ENCODE measurements around the gene ANKRD34B.
"Not testable (repeated sequence)": the region's sequence is repeated elsewhere in the genome, so short reads cannot be mapped to it uniquely, and the experiment has no call there.

ANKRD34B gene

DNA sequence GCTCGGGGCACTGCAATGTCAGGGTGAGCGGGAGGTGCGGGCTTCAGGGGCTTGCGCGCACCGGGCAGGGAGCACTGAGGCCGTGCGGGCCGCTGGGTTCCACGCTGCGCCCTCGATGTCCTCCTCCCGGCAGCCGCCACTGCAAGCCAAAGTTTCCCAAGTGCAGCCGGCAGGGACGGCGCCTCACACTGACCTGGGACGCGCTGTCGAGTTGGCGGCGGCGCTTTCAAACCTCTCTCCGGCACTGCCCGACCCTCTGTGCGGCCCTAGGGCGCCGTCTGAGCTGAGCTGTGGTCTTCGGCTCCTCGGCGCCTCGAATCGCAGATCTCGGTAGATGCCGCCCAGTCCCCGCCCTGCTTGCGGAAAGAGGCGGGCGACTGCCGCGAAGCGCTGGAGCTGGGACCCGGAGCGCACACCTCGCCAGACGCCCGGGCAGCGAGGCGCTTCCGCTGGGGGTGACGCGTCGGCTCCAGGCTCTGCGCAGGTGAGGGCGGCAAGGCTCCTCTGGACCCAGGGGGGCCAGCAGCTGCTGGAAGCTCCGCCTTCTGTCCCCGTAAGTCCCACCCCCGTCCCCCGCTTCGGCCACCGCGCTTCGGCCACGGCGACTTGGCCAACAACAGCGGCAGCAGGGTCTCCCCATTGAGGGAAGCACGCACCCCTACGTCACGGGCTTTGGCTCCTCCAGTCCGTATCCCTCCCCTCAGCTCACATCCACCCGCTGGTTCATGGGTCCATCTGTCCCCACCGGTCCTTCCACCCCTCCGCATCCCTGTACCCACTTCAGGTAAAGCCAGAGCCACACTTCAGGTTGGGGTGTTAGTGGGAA lies at the start of gene ANKRD34B:
TSS of gene ANKRD34B (minus strand) at position 320 of the 826 bp plus-strand sequence. CDS start 10,261 bp downstream, outside the sequence.
- no peak for DNase-seq (ENCODE audit: low read depth, low spot score)

DNA sequence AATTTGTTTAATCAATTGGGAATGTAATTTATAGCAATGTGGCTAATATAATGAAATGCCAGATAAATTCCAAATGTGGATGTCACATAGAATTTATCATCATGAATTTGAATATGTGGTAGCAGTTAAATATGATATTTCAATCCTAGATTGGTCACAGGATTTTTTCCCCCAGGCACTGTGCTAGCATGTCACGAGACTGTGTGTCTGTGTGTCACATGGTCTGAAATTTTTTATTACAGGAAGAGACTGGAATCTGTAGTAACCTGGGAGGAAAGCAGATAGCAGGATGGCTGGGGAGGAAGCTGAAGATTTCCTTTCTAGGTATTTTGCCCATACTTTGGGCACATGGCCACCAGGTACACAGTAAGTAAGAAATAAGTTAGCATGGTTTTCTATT lies 49.0 kb upstream of the ANKRD34B start:
- DNase-seq (ENCODE audit: low read depth, low spot score) = no peak

DNA sequence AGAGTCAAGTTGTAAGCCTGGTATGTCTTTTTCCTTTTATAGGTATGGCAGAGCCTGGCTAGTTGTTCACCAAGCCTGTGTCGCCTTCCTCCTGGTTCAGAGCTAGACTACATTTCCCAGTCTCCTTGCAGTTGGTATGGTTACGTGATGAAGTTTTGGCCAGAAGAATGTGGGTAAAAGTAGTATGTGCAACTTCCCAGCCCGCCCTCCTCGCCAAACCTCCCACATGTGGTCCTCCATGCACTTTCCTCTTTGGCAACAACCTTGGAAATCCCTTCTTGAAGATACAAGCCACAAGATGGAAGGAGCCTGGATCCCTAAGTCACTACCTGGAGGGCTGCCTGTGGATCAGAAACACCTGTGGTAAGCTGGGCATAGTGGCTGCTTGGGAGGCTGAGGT lies 48.4 kb upstream of the ANKRD34B start:
- DNase-seq (ENCODE audit: low read depth, low spot score) = no peak

DNA sequence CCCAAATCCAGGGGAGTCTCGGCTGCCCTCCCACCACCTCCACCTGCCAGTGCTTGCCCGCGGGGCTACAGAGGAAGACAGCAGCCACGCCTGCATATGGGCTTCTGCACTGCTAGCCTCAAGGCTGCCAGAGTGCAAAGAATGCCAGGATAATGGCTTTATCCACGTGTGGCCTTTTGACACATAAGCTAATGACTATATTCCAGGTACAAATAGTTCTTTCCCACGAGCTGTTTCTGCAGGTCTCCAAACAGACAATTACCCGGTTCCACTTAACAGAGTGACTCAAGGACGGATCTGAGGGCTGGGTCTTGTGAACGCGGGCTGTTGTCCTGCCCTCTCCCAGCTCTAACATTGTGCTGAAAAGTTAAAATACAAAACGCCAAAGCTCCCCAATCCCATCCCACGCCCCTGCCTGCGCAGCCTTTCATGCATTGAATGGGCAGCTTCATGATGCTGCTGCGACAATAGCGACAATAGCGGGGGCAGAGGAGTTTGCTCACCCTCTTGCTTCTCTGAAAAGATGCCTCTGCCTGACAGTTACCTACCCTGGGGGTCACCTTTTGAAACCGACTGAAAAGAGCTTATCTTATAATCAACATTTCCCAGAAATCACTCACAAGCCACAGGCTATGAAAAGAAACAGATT lies 45.3 kb upstream of the ANKRD34B start:
- no peak for DNase-seq (ENCODE audit: low read depth, low spot score)

DNA sequence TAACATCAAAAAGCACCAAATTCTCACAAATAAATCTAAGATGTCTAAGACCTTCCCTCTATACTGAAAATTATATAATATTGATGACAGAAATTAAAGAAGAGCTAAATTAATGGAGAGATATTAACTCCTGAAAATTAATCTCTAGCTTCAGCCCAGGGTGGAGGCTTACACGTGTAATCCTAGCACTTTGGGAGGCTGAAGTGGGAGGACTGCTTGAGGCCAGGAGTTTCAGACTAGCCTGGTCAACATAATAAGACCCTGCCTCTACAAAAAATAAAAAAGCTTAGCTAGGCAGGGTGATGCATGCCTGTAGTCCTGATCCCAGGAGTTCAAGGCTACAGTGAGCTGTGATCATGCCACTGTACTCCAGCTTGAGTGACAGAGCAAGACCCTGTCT lies 39.6 kb upstream of the ANKRD34B start:
- no peak for DNase-seq (ENCODE audit: low read depth, low spot score)

DNA sequence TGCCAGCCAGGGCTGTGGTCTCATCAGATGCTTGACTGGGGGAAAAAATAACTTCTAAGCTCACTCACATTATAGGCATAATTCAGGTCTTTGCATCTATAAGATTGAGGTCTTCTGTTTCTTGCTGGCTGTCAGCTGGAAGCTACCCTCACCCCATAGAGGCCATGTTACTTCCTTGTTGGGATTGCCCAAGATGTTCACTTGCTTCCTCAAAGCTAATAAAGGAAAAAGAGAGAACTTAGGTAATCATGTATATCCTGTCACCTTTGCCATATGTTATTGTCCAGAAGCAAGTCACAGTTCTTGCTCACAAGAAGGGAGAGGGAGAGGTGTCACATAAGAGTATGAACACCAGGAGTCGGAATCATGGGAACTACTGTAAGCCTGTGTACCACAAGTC lies 38.7 kb upstream of the ANKRD34B start:
- no peak for DNase-seq (ENCODE audit: low read depth, low spot score)

DNA sequence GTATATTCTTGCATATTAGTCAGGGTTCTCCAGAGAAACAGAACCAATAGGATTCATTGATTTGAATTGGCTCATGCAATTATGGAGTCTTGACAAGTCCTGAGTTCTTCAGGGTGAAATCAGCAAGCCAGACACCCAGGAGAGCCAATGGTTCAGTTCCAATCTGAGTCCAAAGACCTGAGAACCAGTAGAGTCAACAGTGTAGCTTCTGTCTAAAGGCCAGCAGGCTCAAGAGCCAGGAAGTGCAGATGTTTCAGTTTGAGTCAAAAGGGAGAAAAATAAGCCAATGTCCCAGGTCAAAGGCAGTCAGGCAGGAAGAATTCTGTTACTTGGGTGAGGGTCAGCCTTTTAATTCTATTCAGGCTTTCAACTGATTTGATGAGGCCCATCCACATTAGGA lies 37.8 kb upstream of the ANKRD34B start:
- no peak for DNase-seq (ENCODE audit: low read depth, low spot score)

DNA sequence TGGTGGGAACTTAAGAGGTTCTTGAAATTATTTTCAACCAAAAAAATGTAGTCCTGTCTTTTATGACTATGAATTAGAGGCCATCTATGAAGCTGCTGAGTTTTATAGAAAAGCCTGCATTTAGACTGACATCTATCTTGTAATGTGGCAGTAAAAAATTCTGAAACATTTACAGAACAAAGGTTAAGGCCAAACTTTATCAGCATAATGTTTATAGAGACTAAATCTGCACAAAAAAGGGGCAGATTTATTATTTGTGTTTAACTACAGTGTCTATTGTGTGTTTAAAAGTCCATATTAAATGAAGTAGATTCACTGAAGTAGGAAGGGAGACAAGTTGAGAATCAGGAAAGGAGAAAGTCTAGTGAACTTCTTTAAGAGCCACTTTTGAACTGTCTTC lies 37.3 kb upstream of the ANKRD34B start:
- no peak for DNase-seq (ENCODE audit: low read depth, low spot score)

DNA sequence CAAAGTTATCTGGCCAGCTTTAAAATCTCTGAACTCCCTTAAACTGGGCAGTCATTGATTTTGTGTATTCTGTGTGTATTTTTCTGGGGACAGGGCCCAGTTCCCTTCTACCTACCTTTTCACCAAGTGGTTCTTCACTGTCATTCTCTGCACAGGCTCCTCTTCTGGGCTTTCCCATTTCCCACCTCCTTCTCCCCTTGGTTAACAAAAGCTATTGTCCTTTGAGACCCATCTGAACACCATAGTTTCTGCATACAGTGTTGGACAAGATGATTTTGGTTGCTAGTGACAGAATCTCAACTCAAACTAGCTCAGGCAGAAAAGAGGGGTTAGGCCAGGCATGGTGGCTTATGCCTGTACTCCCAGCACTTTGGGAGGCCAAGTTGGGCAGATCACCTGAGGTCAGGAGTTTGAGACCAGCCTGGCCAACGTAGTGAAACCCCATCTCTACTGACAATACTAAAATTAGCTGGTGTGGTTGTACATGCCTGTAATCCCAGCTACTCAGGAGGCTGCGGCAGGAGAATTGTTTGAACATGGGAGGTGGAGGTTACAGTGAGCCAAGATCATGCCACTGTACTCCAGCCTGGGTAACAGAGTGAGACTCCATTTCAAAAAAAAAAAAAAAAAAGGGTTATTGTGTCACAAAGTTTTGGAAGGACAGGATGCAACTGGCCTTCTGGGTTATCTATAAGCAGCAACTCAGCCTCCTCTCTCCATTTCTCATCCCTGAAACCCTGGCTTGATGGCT lies 31.0 kb upstream of the ANKRD34B start:
- no peak for DNase-seq (ENCODE audit: low read depth, low spot score)

DNA sequence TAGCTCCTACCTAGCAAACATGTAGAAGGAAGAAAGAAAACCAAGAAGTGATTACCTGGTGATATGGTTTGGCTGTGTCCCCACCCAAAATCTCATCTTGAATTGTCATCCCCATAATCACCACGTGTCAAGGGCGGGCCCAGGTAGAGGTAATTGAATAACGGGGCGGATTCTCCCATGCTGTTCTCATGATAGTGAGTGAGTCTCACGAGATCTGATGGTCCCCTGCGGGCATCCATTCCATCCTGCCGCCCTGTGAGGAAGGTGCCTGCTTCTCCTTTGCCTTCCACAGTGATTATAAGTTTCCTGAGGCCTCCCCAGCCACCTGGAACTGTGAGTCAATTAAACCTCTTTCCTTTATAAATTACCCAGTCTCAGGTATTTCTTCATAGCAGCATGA lies 27.4 kb upstream of the ANKRD34B start:
- no peak for DNase-seq (ENCODE audit: low read depth, low spot score)

DNA sequence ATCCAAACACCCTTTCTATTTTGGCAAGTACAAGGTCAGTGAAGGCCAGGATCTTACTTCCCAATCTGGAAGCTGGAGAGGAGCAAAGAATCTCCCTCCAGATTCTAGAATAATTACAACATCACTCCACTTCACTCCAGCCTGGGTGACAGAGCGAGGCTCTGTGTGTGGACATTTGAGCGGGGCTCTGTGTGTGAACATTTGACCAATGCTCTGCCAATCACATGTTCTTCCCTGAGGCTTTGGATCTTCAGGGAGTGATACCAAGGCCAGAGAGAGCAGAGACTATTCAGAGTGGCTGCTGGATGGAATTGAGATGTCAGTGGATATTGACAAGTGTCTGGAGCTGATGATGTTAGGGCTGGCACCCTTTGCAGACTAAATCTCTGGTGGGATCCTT lies 24.7 kb upstream of the ANKRD34B start:
- DNase-seq (ENCODE audit: low read depth, low spot score) = no peak

DNA sequence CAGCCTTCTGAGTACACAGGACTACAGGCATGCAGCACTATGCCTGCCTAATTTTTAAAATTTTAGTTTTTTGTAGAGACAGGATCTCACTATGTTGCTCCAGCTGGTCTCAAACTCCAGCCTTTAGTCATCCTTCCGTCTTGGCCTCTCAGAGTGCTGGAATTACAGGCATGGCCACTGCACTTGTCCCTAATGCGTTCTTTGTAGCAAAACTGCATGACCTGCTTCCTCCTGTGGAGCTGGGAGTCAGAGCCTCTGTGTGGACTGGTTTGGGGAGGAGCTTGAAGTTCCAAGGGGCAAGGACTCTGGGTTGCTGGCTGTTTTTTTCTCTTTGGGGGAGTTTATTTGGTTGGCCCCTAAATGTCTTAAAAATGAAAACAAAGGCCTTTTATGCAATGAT lies 22.7 kb upstream of the ANKRD34B start:
- no peak for DNase-seq (ENCODE audit: low read depth, low spot score)

DNA sequence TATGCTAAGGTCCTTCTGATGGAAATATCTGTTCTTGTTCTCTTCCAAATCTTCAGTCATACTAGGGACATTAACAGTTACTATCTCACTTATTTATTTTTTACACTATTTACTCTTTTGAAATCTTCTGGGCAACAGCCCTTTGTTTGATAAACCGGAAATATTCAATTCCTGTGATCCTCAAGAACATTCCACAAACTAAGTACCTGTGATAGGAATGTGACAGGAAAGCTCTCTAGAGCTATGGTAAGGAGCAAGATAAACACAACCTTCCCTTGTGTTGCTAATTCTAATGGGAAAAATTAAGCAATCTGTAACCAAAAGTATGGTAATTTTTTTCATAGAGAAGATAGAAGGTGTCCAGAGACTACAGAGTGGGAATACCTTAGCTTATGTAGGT lies 22.0 kb upstream of the ANKRD34B start:
- DNase-seq (ENCODE audit: low read depth, low spot score) = no peak

DNA sequence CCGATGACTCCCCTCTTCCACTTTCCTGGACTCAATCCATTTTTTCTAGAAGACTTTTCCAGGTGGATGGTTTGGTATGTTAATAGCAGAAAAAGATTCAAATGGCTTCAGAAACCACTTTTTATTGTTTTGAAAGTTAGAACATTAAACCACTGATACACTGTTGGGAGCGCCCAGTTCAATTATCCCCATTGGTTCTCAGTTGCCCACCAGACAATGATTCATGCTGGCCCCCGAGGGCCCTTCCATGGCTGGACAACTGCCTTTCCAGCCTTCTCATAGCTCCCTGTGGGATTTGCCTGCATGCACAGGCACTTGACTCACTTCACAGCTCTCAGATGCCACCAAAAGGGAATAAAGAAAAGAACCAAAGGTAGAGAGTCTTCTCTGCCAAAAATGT lies 21.3 kb upstream of the ANKRD34B start:
- DNase-seq (ENCODE audit: low read depth, low spot score) = no peak

DNA sequence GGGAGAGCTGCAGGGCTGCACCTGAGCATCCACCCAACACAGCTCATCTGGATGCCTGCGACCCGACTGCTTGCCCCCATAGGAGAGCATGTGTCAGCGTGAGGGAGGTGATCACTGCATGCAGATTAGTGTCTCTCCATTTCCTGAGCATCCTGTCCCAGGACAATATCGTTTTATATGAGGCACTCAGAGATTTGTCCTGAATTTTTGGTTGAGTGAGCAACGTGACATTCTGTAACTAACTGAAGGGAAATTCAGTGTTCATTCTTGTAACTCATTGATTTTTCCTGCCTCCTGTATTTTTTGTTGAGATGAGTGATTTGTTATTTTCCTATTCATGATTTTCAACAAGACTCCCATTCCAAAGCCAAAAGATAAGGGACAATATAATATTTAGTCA lies 20.7 kb upstream of the ANKRD34B start:
- DNase-seq (ENCODE audit: low read depth, low spot score) = no peak

DNA sequence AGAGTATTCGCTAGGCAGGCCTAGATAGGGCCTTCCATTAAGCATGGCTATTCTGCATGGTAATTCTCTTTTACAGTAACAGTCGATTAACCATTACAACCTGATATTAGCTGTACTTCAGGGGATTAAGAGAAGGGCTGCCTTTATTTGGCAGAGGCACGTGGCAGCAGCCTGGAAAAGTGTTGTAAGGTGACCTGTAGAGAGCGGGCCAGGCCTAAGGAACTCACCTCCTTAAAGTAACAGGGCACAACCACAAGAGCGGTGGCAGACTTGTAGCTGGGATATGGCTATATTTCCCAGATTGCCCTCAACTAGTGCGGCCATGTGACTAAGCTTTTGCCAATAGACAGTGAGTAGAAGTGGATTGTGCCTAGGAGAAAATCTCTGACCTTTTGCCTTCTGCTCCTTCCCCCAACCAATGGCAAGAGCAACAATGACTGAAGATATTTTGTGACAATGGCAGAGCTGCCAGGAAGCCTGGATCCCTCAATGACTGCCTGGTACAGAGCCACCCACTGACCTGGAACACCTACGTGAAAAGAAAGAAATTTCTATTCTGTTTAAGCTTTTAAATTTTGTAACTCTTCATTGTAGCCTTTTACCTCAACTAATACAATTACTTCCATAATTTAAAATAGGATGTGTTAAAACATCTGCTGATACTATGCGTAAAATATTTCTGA lies 18.9 kb upstream of the ANKRD34B start:
- DNase-seq (ENCODE audit: low read depth, low spot score) = no peak

DNA sequence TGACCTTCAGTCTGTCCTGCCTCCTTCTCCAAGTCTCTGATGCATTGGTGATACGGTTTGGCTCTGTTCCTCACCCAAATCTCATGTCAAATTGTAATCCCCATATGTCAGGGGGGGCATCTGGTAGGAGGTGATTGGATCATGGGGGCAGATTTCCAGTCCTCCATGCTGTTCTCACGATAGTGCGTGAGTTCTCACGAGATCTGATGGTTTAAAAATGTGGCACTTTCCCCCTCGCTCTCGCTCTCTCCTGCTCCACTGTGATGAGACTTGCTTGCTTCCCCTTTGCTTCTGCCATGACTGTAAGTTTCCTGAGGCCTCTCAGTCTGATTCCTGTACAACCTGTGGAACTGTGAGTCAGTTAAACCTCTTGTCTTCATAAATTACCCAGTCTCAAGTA lies 14.7 kb upstream of the ANKRD34B start:
- no peak for DNase-seq (ENCODE audit: low read depth, low spot score)

DNA sequence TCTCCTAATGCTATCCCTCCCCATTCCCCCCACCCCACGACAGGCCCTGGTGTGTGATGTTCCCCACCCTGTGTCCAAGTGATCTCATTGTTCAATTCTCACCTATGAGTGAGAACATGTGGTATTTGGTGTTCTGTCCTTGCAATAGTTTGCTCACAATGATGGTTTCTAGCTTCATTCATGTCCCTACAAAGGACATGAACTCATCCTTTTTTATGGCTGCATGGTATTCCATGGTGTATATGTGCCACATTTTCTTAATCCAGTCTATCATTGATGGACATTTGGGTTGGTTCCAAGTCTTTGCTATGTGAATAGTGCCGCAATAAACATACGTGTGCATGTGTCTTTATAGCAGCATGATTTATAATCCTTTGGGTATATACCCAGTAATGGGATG lies 10.2 kb upstream of the ANKRD34B start:
- DNase-seq (ENCODE audit: low read depth, low spot score) = not testable (repeated sequence)

DNA sequence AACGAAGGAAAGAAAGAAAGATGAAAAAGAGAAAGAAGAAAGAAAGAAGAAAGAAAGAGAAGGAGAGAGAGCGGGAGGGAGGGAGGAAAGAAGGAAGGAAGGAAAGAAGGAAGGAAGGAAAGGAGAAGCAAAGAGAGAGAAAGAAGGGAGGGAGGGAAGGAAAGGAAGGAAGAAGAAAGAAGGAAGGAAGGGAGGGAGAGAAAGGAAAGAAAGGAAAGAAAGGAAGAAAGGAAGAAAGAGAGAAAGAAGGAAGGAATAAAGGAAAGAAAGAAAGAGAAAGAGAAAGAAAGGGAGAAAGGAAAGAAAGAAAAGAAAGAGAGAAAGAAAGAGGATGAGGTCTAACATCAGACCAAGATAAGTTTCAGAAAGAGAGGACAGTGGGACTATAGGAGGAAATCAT lies 9.0 kb upstream of the ANKRD34B start:
- no peak for DNase-seq (ENCODE audit: low read depth, low spot score)

DNA sequence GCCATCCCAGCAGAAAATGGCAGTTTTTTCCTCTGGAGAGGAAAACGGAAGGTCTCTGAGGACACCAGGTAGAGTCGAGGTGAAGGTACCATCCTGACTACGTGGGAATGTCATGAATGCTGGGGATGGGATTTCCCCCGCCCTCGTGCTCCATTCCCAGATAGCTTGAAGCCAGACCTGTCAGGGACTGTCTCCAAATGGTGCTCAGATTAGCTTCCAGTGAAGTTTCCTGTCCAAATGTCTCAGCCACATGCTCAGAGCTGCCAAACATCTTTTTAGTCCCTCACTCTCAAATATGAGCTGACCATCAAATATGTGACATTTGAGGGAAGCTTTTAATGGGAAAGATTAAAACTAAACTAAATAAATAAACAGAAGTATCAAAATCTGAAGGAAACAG lies 7.6 kb upstream of the ANKRD34B start:
- DNase-seq (ENCODE audit: low read depth, low spot score) = no peak

DNA sequence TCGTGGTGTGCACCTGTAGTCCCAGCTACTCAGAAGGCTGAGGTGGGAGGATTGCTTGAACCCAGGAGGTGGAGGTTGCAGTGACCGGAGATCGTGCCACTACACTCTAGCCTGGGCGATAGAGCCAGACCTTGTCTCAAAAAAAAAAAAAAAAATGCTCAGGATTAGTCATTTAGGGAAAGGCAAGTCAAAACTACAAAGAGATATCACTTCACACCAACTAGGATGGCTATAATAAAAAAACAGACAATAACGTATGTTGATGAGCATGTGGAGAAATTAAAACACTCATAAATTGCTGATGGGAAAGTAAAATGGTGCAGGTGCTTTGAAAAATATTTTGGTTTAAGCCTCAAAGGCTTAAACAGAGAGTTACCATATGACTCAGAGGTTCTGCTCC lies 6.3 kb upstream of the ANKRD34B start:
- DNase-seq (ENCODE audit: low read depth, low spot score) = no peak

DNA sequence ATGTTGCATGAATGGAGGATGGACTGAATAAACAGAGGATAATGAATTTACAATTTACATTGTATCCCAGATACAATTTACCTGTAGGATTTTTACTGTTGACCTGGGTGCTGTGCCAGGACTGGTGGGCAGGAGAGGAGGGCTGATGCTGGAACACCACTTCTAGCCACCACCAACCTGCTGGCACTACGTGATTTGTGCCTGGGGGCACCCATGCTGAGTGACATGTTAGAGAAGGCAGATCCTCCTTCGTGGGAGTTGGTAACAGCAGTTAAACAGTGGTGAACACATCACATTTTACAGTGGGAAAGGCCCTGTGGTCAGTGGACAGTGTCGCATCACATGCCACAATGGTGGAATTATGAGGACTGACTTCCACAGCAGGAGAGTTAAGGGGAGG lies 3.0 kb upstream of the ANKRD34B start:
- DNase-seq (ENCODE audit: low read depth, low spot score) = no peak
